ENCODE measurements around the gene MARK3. TPM values are rescaled to one million over a fixed set of nuclear protein-coding genes. Genes with fewer than 3 reads are reported as not detected.

Gene MARK3
- total and polyA plus RNA-seq, 2 of the 13 experiments (the other 11 are each of a cell fraction or from before 2014, with no cell fraction given): 47.7 to 56.6 TPM

- TF ChIP-seq ZNF280D (CRISPR knock-in tag; IDR thresholded peaks at IDR 0.05) (0 out of 2 replicates have a peak, but pooled peaks have one; percentile 15), ZNF546 (CRISPR knock-in tag; conservative IDR thresholded peaks at IDR 0.05) (no peak), ZKSCAN1 (IDR thresholded peaks at IDR 0.05; ENCODE audit: low read length) (no peak), NFE2L2 (IDR thresholded peaks at IDR 0.05; ENCODE audit: low read length) (no peak), ZFP91 (CRISPR knock-in tag; IDR thresholded peaks at IDR 0.05; ENCODE audit: borderline replicate concordance) (peak; percentile 38; the same call in 1 of the 2 replicates), KDM4B (CRISPR knock-in tag; IDR thresholded peaks at IDR 0.05) (no peak), MXI1 (IDR thresholded peaks at IDR 0.05; ENCODE audit: borderline replicate concordance, low read depth, low read length) (peak; percentile 25; the same call in 1 of the 3 replicates), ETV5 (CRISPR knock-in tag; IDR thresholded peaks at IDR 0.05; ENCODE audit: borderline replicate concordance) (no peak), MAZ (IDR thresholded peaks at IDR 0.05; ENCODE audit: borderline replicate concordance, low read depth, low read length) (no peak), MAZ (CRISPR knock-in tag; IDR thresholded peaks at IDR 0.05; ENCODE audit: low read depth) (no peak), ZBTB38 (CRISPR knock-in tag; IDR thresholded peaks at IDR 0.05) (no peak), NAIF1 (CRISPR knock-in tag; IDR thresholded peaks at IDR 0.05; ENCODE audit: borderline replicate concordance) (no peak), AHDC1 (CRISPR knock-in tag; IDR thresholded peaks at IDR 0.05; ENCODE audit: borderline replicate concordance) (0 out of 2 replicates have a peak, but pooled peaks have one; percentile 53), ZMAT3 (CRISPR knock-in tag; conservative IDR thresholded peaks at IDR 0.05) (no peak), ZNF749 (CRISPR knock-in tag; IDR thresholded peaks at IDR 0.05; ENCODE audit: borderline replicate concordance) (no peak)
Measured at GRCh38 chr14:103378038-103378854, 7.0 kb upstream of the MARK3 start (continued).
